GM19043 (cell line): ENCODE measurements around the gene F10.
"Not testable (repeated sequence)": the region's sequence is repeated elsewhere in the genome, so short reads cannot be mapped to it uniquely, and the experiment has no call there.

Experiments
- ATAC-seq: cut with Tn5 transposase; IDR thresholded peaks from one replicate; pipeline ENCODE4 v1.9.1; 2021; ENCODE audit warnings: low read depth; ENCODE audit not compliant: unreplicated experiment

The F10 gene

GRCh38 chr13:113098162-113098732 is 24.4 kb upstream of the F10 start:
- no peak for ATAC-seq

- no peak for ATAC-seq
Measured at GRCh38 chr13:113099142-113099541, 23.5 kb upstream of the F10 start.

GRCh38 chr13:113102302-113102701 is 20.3 kb upstream of the F10 start:
- not testable (repeated sequence) for ATAC-seq

GRCh38 chr13:113102727-113103126 is 19.9 kb upstream of the F10 start:
- no peak for ATAC-seq

- ATAC-seq, result no peak
Measured at GRCh38 chr13:113103646-113104045, 19.0 kb upstream of the F10 start.

- no peak for ATAC-seq
Measured at GRCh38 chr13:113105032-113105920, 17.3 kb upstream of the F10 start, which contains the start of gene F7. F7 (plus strand) TSS chr13:113105791; CDS start chr13:113105842, 51 bp downstream.

GRCh38 chr13:113105921-113106452 is 16.6 kb upstream of the F10 start:
- no peak for ATAC-seq

- ATAC-seq, result no peak
Measured at GRCh38 chr13:113106711-113107351, 15.8 kb upstream of the F10 start.

- ATAC-seq, result not testable (repeated sequence)
Measured at GRCh38 chr13:113108521-113108920, 14.1 kb upstream of the F10 start.

- ATAC-seq, result no peak
Measured at GRCh38 chr13:113109151-113110047, 13.2 kb upstream of the F10 start.

- ATAC-seq, result no peak
Measured at GRCh38 chr13:113110048-113110851, 12.3 kb upstream of the F10 start.

- no peak for ATAC-seq
Measured at GRCh38 chr13:113110852-113111315, 11.7 kb upstream of the F10 start.

- not testable (repeated sequence) for ATAC-seq
Measured at GRCh38 chr13:113111821-113112220, 10.8 kb upstream of the F10 start.

GRCh38 chr13:113112475-113112874 is 10.1 kb upstream of the F10 start:
- ATAC-seq, result not testable (repeated sequence)

GRCh38 chr13:113112893-113113845 is 9.4 kb upstream of the F10 start:
- ATAC-seq, result no peak

- ATAC-seq, result no peak
Measured at GRCh38 chr13:113113846-113114271, 8.7 kb upstream of the F10 start.

- no peak for ATAC-seq
Measured at GRCh38 chr13:113114511-113115362, 7.9 kb upstream of the F10 start.
